HG02885 (cell line): ENCODE measurements around the gene TRMT1.

ENCODE experiments used
- ATAC-seq: cut with Tn5 transposase; IDR thresholded peaks from one replicate; pipeline ENCODE4 v1.9.1; 2021; ENCODE audit warnings: mild to moderate bottlenecking; ENCODE audit not compliant: unreplicated experiment, poor library complexity

TRMT1 gene

DNA sequence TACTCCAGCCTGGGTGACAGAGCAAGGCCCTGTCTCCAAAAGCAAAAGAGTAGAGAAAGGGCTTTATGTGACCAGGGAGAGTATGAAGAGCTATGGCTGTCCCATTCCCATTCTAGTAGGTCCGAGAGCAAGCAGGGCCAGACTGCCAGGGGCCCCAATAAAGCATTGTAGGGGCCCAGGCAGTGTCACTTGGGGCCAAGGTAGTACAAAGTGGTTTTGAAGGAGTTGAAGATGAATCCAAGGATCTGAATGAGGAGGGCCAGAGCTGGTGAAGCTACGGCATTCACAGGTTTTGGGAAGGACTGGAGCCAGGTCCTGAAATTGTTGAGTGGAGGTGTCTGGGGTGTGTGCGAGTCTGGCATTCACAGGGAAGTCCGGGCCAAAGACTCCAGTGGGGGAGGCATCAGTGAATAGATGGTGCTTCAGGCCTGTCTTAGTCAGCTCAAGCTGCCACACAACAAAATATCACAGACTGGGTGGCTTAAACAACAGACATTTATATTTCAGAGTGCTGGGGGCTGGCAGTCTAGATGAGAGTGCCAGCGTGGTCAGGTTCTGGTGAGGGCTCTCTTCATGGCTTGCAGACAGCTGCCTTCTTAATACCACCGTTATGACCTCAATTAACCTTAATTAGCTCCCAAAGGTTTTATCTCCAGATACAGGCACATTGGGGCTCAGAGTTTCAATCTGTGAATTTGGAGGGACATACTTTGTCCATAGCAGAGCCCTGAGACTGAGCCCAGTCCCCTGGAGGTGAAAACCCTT, 11.5 kb upstream of the TRMT1 start:
- ATAC-seq: no peak

GRCh38 chr19:13127051-13127450, 10.5 kb upstream of the TRMT1 start:
- ATAC-seq: no peak

DNA sequence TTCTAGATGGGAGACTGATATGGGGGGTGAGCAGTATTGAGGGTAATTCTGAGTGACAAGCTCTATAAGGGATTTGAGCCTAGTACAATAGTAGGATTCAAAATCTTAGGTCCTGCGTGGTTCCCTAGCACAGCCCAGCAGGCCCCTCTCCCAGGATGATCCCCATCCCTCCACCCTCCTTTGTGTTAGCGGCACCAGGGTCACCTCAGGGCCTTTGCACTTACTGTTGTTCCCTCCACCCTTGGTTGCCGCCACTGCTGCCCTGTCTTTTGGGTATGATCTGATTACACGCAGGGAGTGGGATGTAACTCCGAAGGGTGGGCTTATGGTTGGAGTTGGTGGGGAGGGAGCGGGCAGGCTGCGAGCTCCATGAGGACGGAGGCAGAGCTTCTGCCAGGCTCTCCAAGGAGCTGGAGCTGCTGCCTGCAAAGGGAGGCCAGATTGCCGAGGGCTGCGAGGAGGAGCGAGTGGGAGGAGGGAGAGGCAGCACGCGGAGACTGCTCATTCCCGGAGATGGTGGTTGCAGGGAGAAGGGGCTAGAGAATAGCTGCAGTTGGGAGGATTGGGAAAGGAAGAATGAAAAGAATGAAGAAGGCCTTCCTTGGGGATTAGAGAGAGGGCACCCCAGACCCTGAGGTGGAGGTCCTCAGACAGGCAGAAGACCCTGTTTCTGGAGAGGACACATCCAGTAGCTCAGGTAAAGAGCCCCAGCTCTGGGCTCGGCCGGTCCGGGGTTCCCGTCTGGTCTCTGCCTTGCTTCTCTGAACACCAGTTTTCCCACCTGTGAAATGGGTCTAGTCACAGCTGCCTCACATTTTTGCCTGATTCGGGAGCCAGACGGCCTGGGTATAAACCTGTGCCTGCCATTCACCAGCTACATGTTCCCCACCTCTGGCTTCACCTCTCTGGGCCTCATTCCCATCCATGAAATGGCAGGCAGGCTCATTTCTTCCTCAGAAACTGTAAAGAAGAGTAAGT, 6.7 kb upstream of the TRMT1 start:
- ATAC-seq: no peak

DNA sequence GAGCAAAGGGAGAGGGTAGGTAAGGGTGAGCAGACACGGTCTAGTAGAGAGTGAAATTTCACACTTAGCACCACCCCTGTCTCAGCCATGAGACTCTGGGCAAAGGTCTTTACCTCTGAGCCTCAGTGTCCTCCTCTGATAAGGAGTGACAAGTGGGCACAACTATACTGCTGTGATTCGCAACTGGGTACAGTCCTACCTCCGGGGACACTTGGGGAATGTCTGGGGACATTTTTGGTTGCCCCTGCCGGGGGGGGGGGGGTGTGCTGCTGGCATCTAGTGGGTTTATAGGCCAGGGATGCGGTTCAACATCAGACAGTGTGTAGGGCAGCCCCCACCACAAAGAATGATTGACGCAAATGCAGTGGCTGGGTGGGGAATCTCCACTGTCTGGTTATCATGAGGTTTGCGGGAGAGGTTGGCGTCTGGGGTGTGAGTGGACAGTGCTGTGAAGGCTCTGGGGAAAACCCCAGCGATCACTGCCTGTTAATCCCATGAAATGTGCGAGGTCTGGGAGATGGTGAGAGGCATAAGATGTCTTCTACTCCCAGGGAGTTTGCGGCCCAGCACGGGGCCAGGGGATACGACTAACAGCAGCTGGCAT, 5.8 kb upstream of the TRMT1 start:
- no peak for ATAC-seq

- ATAC-seq: no peak
Observed at GRCh38 chr19:13121551-13122274, 5.2 kb upstream of the TRMT1 start.

DNA sequence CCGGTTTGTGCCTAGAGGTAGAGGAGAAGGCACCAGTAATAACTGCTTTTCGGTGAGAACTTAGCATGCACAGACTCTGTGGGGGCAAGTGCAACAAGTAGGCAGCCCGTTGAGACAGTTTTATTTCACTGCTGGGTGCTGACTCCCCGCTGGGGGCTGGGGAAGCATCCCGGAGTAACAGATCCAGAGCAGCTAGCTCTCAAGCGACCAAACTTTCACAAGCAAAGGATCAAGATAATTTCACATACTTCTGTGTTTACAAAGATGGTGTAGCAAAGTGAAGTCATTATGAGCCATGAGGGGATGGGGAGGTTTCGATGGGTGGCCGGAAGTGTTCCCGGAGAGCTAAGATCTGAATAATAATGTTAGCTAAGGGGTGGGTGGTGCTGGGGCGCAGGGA, 4.3 kb upstream of the TRMT1 start:
- no peak for ATAC-seq

GRCh38 chr19:13120031-13120430, 3.5 kb upstream of the TRMT1 start:
- ATAC-seq: no peak

- no peak for ATAC-seq
Observed at GRCh38 chr19:13119627-13120026, 3.1 kb upstream of the TRMT1 start.

DNA sequence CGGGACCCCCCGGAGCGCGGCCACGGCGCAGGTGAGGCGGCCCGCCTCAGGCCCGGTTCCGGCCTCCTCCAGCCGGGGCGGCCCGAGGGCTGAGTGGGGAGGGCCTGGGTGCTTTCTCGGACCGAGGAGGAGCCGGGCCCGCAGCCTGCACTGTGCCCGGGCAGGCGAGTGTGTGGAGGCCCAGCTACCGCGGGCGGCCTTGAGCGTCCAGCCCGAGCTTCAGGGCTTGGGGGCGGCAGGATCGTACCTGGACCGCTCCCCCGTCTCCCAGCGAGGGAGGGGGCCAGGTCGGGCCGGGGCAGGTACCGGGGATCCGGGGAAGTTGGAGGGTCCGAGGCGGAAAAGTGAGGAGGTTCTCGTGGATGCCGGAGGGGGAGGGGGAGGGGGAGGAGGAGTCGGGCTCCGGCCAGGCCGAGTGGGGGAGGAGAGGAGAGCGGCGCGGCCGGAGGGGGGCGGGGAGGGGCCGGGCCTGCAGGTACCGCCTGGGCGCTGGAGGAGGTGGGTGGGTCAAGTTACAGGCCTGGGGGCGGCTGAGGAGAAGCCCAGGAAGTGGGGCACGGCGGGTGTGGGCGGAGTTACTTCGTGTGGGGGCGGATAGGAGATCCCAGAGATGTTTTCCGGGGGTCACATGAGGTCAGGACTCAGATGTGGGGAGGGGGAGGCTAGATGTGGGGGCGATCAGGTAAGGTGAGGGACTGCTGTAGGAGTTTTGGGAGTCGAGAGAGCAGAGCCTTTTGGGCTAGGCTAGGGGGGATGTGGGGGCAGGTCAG, 2.1 kb upstream of the TRMT1 start:
- no peak for ATAC-seq

GRCh38 chr19:13117772-13118423, 1.4 kb upstream of the TRMT1 start, which contains the start of gene NACC1:
NACC1 (plus strand) TSS chr19:13118264; CDS start chr19:13135208, 16,944 bp downstream.
- ATAC-seq: peak; percentile 71

GRCh38 chr19:13117176-13117771, 734 bp upstream of the TRMT1 start:
- ATAC-seq: no peak

DNA sequence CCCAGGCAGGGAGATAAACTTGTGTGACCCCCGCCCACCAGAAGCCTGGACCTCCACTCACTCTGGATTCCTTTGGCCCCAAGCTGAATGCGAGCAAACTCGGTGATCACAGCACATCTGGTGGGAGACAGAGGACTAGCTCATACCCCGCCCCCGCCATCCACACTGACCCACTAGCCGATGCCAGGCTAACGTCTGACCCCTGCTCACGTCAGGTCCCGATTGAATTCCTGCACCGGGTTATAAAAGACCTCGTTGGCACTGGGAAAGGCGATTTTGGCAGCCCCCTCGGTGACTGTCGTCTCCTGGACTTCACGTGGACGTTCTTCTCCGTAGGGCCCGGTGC, 631 bp downstream of the TRMT1 start:
- ATAC-seq: no peak

- ATAC-seq: no peak
Observed at GRCh38 chr19:13112555-13112954, 4.0 kb downstream of the TRMT1 start.

DNA sequence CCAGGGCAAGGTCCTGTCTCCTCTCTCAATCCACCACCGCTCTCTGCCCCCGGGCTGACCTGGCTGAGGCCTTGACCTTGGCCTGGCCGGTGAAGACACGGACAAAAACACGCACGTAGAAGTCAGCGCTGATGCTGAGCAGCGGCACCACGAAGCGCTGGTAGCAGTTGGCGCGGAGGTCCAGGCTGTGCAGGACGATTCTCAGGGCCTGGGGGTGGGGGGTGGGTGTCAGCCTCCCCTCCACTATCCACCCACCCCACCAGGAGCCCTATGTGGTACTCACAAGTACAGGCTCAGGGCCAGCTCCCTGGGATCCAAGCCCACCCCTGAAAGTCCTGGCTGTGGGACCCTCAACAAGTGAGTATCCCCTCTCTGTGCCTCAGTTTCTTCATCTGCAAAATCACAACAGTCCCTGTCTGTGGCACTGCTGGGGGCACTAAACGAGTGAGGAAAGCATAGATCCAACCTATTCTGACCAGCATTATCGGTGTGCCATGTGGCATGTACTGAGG, 6.4 kb downstream of the TRMT1 start:
- no peak for ATAC-seq

DNA sequence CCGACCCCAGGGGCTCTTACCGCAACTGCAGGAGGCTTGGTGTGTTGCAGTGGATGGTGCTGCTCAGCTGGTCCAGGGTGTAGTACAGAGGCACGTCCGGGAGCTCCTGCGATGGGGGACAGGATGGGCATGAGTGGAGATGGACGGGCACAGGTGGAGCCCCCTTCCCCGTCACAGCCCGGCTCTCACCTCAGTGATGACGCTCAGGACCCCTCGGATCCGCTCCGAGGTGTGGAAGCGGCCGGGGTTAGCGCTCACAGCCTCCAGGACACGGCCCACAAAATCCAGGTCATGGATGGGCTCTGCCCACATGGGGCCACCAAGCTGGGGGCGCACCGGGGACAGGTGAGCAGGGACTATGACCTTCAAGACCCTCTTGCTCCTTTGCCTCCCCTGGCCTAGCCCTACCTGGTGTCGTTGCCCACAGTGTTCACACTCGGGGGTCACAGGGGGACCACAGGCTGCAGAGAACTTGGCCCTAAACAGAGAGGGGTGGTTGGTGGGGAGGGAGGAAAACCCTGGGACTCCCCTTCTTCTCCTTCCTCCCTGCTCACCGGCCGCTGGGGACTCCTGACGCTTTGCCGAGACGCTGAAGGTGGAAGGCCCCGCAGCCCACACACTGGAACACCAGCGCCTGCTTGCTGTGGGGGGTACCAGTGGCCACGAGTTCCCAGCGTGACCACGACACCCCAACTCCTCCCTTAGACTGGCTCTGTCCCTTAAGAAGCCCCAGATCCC, 7.0 kb downstream of the TRMT1 start:
- ATAC-seq: no peak

DNA sequence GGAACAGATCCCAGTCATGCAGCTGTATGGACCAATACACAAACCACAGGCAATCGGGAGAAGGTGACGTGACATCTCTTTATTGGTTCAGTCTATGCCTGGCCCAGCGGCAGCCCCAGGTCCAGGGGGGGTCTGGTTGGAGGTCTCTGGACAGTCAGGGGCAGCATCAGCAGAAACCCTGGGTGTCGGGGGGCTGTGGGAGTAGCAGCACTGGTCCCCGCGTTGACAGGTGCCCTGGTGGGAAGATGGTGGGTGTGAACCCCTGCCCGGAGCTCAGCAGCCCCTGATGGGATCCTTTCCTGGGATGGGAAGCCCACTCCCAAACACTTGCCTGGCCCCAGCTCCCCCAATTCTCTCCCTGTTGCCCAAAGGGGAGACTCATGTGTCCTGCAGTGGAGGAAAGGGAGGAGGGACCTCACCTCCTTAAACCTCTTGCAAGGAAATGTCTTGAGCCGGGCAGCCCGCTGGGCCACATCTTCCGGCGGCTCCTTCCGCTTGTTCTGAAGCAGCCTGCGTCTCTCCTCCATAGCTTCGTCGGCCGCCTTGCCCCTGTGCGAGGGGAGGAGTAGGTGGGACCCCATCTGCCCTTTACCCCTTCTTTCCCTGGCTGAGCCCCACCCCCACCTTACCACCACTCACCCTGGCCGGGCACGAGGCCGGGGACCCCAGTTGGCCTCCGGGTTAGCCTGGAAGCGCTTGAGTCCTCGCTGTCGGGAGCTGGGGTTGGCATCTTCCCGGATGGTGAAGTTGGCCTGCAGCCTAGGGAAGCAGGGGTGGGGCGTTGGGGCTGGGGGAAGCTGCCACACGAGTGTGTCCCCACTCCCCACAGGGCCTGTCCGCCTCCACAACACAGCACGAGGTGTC, 11.5 kb downstream of the TRMT1 start:
- peak; percentile 2 for ATAC-seq

- peak; percentile 36 for ATAC-seq
Observed at GRCh38 chr19:13104360-13104847, 12.1 kb downstream of the TRMT1 start.
